Esophagus (tissue), 2 donors: Measurements from ENCODE around the gene ART1. TPM values are rescaled to one million over a fixed set of nuclear protein-coding genes. Genes with fewer than 3 reads are reported as not detected.

Experiments used
- H3K27ac ChIP-seq, 2 donors: one replicate each; pipeline ENCODE4 v1.5.1; 2013; ENCODE audit warnings: low read depth in 2 of 2, mild to moderate bottlenecking in 2 of 2, inconsistent platforms in 1 of 2, low read length in 1 of 2, moderate library complexity in 1 of 2
- H3K27me3 ChIP-seq, 2 donors: one replicate each; pipeline ENCODE4 v1.6.1; 2013; ENCODE audit warnings: low read length in 2 of 2, control low read depth in 1 of 2, mild to moderate bottlenecking in 1 of 2; ENCODE audit not compliant: insufficient read depth in 2 of 2, control insufficient read depth in 1 of 2
- H3K36me3 ChIP-seq, 2 donors: one replicate each; pipeline ENCODE4 v1.6.1; 2013; ENCODE audit warnings: low read length in 1 of 2; ENCODE audit not compliant: control insufficient read depth in 2 of 2, insufficient read depth in 2 of 2
- H3K4me1 ChIP-seq, 2 donors: one replicate each; pipeline ENCODE4 v1.6.1; 2013; ENCODE audit warnings: low read length in 1 of 2; ENCODE audit not compliant: control insufficient read depth in 2 of 2, insufficient read depth in 2 of 2
- H3K4me3 ChIP-seq, 2 donors: one replicate each; pipeline ENCODE4 v1.5.1; 2013; ENCODE audit warnings: low read length in 2 of 2, mild to moderate bottlenecking in 2 of 2, low read depth in 1 of 2, moderate library complexity in 1 of 2
- H3K9me3 ChIP-seq, 2 donors: one replicate each; pipeline ENCODE4 v1.6.1; 2013; ENCODE audit warnings: mild to moderate bottlenecking in 2 of 2, low read depth in 1 of 2, low read length in 1 of 2, moderate library complexity in 1 of 2; ENCODE audit not compliant: control insufficient read depth in 2 of 2, insufficient read depth in 1 of 2
- WGBS, 2 donors: extraction: QIAGEN DNeasy Blood & Tissue Kit; methylation state at CpG; one replicate each; pipeline ENCODE4 v1.1.7; 2013; 5-methylcytosine and 5-hydroxymethylcytosine counted together
- polyA plus RNA-seq, 2 donors: library from polyadenylated mRNA; stranded (reverse); fragments of 200-250 nt; gene quantifications; one replicate each; pipeline ENCODE4 v1.2.3, GENCODE V29; 2013
- donor health status: healthy with polysubstance abuse.
- donor health status: Bipolar disorder and iron deficiency.

ART1 gene
- polyA plus RNA-seq, 2 donors: not detected

- 67 to 70% methylated on average over 10 of the region's 10 CpGs for WGBS, 2 donors
- Histone ChIP-seq H3K27me3 (no peaks in the 10 kb centered on the region), H3K4me3 (no peak overlapping the region), H3K27ac (no peak overlapping the region), H3K36me3 (no peaks in the 10 kb centered on the region), H3K4me1 (no peaks in the 10 kb centered on the region), H3K9me3 (no peaks in the 10 kb centered on the region)
Observed at GRCh38 chr11:3613998-3614741, 30.8 kb upstream of the ART1 start.

DNA sequence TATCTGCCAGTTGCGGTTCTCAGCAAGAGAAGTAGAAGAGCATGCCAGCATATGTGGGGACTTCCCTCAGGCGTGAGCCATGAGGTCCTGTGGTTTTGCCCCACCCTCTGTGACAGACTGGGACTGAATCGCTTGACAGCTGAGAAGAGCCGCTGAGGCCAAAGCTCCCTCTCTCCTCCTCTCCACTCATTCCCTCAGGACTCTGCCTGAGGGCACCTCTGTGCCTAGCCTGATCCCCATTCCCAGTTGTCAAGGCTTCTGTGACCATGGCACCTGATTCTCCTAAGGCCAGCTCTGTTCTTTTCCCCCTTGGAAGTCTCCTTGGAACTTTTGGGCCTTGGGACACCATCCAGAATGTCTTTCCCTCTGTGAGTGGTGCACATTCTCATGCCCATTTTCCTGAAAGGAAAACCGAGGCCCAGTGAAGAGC lies 30.2 kb upstream of the ART1 start:
- H3K27me3 ChIP-seq: no peaks in the 10 kb centered on the region
- H3K9me3 ChIP-seq: no peaks in the 10 kb centered on the region
- H3K36me3 ChIP-seq: no peaks in the 10 kb centered on the region
- H3K27ac ChIP-seq: no peak overlapping the region
- H3K4me3 ChIP-seq: no peak overlapping the region
- WGBS, 2 donors: 47 to 49% methylated on average over 5 of the region's 5 CpGs
- no peaks in the 10 kb centered on the region for H3K4me1 ChIP-seq

- WGBS, 2 donors: 74 to 77% methylated on average over 6 of the region's 6 CpGs
- Histone ChIP-seq H3K27ac (no peak overlapping the region), H3K9me3 (no peaks in the 10 kb centered on the region), H3K4me1 (no peaks in the 10 kb centered on the region), H3K27me3 (no peaks in the 10 kb centered on the region), H3K4me3 (no peak overlapping the region), H3K36me3 (no peaks in the 10 kb centered on the region)
Observed at GRCh38 chr11:3615998-3616397, 28.9 kb upstream of the ART1 start.

DNA sequence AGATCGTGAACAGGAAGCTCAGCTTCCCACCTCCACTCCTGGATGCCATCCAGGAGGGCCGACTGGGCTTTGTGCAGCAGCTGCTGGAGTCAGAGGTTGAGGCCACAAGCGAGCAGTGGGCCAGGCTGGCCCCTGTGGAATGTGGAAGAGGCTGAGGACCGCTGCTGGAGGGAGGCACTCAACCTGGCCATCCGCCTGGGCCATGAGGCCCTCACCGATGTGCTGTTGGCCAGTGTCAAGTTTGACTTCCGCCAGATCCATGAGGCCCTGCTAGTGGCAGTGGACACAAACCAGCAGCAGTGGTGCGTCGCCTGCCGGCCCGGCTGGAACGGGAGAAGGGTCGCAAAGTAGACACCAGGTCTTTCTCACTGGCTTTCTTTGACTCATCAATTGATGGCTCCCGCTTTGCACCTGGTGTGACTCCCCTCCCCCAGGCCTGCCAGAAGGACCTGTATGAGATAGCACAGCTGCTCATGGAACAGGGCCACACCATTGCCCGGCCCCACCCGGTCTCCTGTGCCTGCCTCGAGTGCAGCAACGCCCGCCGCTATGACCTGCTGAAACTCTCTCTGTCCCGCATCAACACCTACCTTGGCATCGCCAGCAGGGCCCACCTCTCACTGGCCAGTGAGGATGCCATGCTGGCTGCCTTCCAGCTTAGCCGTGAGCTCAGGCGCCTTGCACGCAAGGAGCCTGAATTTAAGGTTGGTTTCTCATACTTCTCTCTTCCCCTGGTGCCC lies 28.0 kb upstream of the ART1 start:
- WGBS, 2 donors: 79 to 80% methylated on average over 25 of the region's 25 CpGs
- no peaks in the 10 kb centered on the region for H3K4me1 ChIP-seq
- no peaks in the 10 kb centered on the region for H3K36me3 ChIP-seq

GRCh38 chr11:3617990-3618389 lies 26.9 kb upstream of the ART1 start:
- no peaks in the 10 kb centered on the region for H3K27me3 ChIP-seq
- no peaks in the 10 kb centered on the region for H3K36me3 ChIP-seq
- 81 to 82% methylated on average over 8 of the region's 8 CpGs for WGBS, 2 donors
- no peak overlapping the region for H3K27ac ChIP-seq
- H3K9me3 ChIP-seq: no peaks in the 10 kb centered on the region
- H3K4me3 ChIP-seq: no peak overlapping the region
- H3K4me1 ChIP-seq: no peaks in the 10 kb centered on the region

More for the DNA sequence above, 28.0 kb upstream of the ART1 start:
- no peaks in the 10 kb centered on the region for H3K9me3 ChIP-seq
- no peaks in the 10 kb centered on the region for H3K27me3 ChIP-seq
- no peak overlapping the region for H3K4me3 ChIP-seq
- H3K27ac ChIP-seq: no peak overlapping the region

DNA sequence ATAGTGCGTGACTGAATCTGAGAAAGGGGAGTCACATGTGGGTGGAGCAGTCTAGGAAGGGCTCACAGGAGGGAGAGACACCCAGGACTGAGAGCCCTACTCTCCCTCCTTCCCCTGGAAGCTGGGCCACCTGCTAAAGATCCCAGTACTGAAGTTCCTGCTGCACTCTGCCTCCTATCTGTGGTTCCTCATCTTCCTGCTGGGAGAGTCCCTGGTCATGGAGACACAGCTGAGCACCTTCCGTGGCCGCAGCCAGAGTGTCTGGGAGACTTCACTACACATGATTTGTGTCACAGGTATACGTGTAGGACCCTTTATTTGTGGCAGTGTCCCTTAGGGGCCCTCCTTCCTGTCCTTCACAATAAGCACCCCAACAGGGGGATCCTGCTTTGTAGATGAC lies 22.4 kb upstream of the ART1 start:
- H3K4me1 ChIP-seq: peaks cover 0 to 2% of the 10 kb centered on the region in 2 donors
- no peaks in the 10 kb centered on the region for H3K27me3 ChIP-seq
- no peak overlapping the region for H3K27ac ChIP-seq
- H3K9me3 ChIP-seq: peaks cover 0 to 3% of the 10 kb centered on the region in 2 donors
- WGBS, 2 donors: 71 to 76% methylated on average over 4 of the region's 4 CpGs
- H3K36me3 ChIP-seq: no peaks in the 10 kb centered on the region
- no peak overlapping the region for H3K4me3 ChIP-seq

- no peaks in the 10 kb centered on the region for H3K27me3 ChIP-seq
- H3K36me3 ChIP-seq: no peaks in the 10 kb centered on the region
- peaks cover 0 to 2% of the 10 kb centered on the region in 2 donors for H3K4me1 ChIP-seq
- H3K4me3 ChIP-seq: no peak overlapping the region
- WGBS, 2 donors: 93% methylated on average over 5 of the region's 5 CpGs
- no peak overlapping the region for H3K27ac ChIP-seq
- peaks cover 0 to 3% of the 10 kb centered on the region in 2 donors for H3K9me3 ChIP-seq
Observed at GRCh38 chr11:3623121-3623520, 21.8 kb upstream of the ART1 start.

DNA sequence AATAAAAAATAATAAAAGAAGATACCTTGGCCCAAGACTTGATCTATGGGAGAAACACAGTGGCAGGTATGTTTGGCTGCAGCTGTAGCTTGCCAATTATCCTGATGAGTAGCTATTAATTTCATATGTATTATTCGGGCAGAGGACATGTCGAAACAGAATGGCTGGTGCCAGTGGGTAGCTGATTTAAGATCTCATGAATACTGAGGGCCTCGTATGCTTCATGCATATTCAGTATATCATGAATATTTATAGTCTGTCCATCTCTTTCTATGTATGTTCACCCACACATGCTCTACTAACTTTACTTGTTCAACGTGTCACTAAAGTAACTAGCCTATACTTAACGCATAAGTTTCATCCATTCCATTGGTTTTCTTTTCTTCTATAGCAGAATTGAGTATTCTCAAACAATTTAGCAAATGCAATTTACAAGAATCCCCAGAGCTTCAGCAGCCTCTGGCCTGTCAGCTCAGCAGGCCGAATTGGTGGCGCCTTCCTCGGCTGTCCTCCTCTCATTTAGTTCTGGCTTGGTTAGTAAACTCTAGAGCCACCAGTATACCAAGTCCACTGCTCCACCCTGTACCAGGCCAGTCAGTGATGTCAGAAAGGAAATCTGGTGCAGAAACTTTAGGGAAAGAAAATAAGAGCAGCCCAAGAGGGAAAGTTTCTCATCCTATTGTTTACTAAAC lies 21.0 kb upstream of the ART1 start:
- H3K4me3 ChIP-seq: no peak overlapping the region
- WGBS, 2 donors: 66% methylated on average over 8 of the region's 8 CpGs
- peaks cover 0 to 3% of the 10 kb centered on the region in 2 donors for H3K9me3 ChIP-seq
- no peak overlapping the region for H3K27ac ChIP-seq
- H3K27me3 ChIP-seq: no peaks in the 10 kb centered on the region
- no peaks in the 10 kb centered on the region for H3K36me3 ChIP-seq
- peaks cover 0 to 2% of the 10 kb centered on the region in 2 donors for H3K4me1 ChIP-seq

- 81 to 83% methylated on average over 23 of the region's 23 CpGs for WGBS, 2 donors
- no peaks in the 10 kb centered on the region for H3K36me3 ChIP-seq
Observed at GRCh38 chr11:3626250-3626960, 18.5 kb upstream of the ART1 start.

More at GRCh38 chr11:3626250-3626960, 18.5 kb upstream of the ART1 start:
- Histone ChIP-seq H3K27ac (no peak overlapping the region), H3K9me3 (peaks cover 0 to 3% of the 10 kb centered on the region in 2 donors), H3K4me1 (peaks cover 0 to 2% of the 10 kb centered on the region in 2 donors), H3K4me3 (no peak overlapping the region), H3K27me3 (no peaks in the 10 kb centered on the region)
